Glutamatergic neuron (in vitro differentiated cells): ENCODE measurements around the gene PEX11G. TPM values are rescaled to one million over a fixed set of nuclear protein-coding genes. Genes with fewer than 3 reads are reported as not detected.

Experiments
- DNase-seq: peaks from one replicate; pipeline ENCODE4 v3.0.0; 2022
- H3K27ac Mint-ChIP-seq: one replicate; pipeline ENCODE4 v1.8.0; 2020; ENCODE audit warnings: mild to moderate bottlenecking, mixed read lengths, inconsistent platforms; ENCODE audit not compliant: unreplicated experiment
- H3K27me3 Mint-ChIP-seq: one replicate; pipeline ENCODE4 v1.8.0; 2020; ENCODE audit warnings: mild to moderate bottlenecking, moderate library complexity, mixed read lengths, inconsistent platforms; ENCODE audit not compliant: unreplicated experiment
- H3K36me3 Mint-ChIP-seq: one replicate; pipeline ENCODE4 v1.8.0; 2020; ENCODE audit warnings: mild to moderate bottlenecking, mixed read lengths, inconsistent platforms; ENCODE audit not compliant: unreplicated experiment
- H3K4me1 Mint-ChIP-seq: one replicate; pipeline ENCODE4 v1.8.0; 2020; ENCODE audit warnings: mild to moderate bottlenecking, low read depth, mixed read lengths, inconsistent platforms; ENCODE audit not compliant: unreplicated experiment
- H3K4me3 Mint-ChIP-seq: one replicate; pipeline ENCODE4 v1.8.0; 2020; ENCODE audit warnings: mild to moderate bottlenecking, mixed read lengths, inconsistent platforms; ENCODE audit not compliant: unreplicated experiment
- H3K9me3 Mint-ChIP-seq: one replicate; pipeline ENCODE4 v1.8.0; 2020; ENCODE audit warnings: mild to moderate bottlenecking, moderate library complexity, mixed read lengths, inconsistent platforms; ENCODE audit not compliant: unreplicated experiment
- total RNA-seq: library from RNA; stranded (reverse); fragmentation: NEBNext Ultra II Directional; extraction: Animal tissue kit (Norgen Biotek cat#: 25700); gene quantifications from one replicate; pipeline ENCODE4 v1.2.1, GENCODE V29; 2021; ENCODE audit not compliant: unreplicated experiment
- TF ChIP-seq, protein P1 (sequence below): fragments of 200-600 bp; sonication (generic); IDR thresholded peaks from one replicate; pipeline ENCODE4 v1.5.0; 2021; ENCODE audit not compliant: partially characterized antibody, unreplicated experiment

The PEX11G gene
- total RNA-seq, 1 donor from 2014 or later: 2.6 TPM

- DNase-seq: no peak
- Mint-ChIP-seq H3K27me3 (peaks cover 3% of the 10 kb centered on the region), H3K9me3 (peaks cover 4% of the 10 kb centered on the region), H3K4me3 (no peak overlapping the region), H3K27ac (no peak overlapping the region), H3K4me1 (peaks cover 11% of the 10 kb centered on the region), H3K36me3 (no peaks in the 10 kb centered on the region)
- TF ChIP-seq, protein P1, sequence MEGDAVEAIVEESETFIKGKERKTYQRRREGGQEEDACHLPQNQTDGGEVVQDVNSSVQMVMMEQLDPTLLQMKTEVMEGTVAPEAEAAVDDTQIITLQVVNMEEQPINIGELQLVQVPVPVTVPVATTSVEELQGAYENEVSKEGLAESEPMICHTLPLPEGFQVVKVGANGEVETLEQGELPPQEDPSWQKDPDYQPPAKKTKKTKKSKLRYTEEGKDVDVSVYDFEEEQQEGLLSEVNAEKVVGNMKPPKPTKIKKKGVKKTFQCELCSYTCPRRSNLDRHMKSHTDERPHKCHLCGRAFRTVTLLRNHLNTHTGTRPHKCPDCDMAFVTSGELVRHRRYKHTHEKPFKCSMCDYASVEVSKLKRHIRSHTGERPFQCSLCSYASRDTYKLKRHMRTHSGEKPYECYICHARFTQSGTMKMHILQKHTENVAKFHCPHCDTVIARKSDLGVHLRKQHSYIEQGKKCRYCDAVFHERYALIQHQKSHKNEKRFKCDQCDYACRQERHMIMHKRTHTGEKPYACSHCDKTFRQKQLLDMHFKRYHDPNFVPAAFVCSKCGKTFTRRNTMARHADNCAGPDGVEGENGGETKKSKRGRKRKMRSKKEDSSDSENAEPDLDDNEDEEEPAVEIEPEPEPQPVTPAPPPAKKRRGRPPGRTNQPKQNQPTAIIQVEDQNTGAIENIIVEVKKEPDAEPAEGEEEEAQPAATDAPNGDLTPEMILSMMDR: no peak
These were observed 5.1 kb downstream of the PEX11G start for GRCh38 chr19:7483720-7484201.

GRCh38 chr19:7482584-7483439 is 6.0 kb downstream of the PEX11G start:
- TF ChIP-seq, protein P1: no peak
- Mint-ChIP-seq H3K4me1 (peaks cover 11% of the 10 kb centered on the region), H3K4me3 (no peak overlapping the region), H3K9me3 (peaks cover 5% of the 10 kb centered on the region), H3K36me3 (no peaks in the 10 kb centered on the region), H3K27ac (no peak overlapping the region), H3K27me3 (peaks cover 2% of the 10 kb centered on the region)
- no peak for DNase-seq

DNA sequence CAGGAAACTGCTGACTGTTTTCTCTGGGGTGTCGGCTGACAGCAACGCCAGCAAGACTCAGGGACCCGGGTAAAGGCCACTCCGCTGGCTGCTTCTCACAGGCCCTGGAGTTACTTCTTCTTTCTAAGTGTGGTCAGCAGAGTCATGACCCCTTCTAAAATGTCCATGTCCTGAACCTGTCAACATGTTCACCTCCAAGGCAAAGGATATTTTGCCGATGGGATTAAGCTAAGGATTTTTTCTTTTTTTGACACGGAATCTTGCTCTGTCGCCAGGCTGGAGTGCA is 7.9 kb downstream of the PEX11G start:
- peaks cover 7% of the 10 kb centered on the region for H3K9me3 Mint-ChIP-seq
- H3K4me1 Mint-ChIP-seq: peaks cover 11% of the 10 kb centered on the region
- no peaks in the 10 kb centered on the region for H3K36me3 Mint-ChIP-seq
- H3K4me3 Mint-ChIP-seq: no peak overlapping the region
- H3K27ac Mint-ChIP-seq: no peak overlapping the region
- TF ChIP-seq, protein P1: no peak
- no peak for DNase-seq
- no peaks in the 10 kb centered on the region for H3K27me3 Mint-ChIP-seq

DNA sequence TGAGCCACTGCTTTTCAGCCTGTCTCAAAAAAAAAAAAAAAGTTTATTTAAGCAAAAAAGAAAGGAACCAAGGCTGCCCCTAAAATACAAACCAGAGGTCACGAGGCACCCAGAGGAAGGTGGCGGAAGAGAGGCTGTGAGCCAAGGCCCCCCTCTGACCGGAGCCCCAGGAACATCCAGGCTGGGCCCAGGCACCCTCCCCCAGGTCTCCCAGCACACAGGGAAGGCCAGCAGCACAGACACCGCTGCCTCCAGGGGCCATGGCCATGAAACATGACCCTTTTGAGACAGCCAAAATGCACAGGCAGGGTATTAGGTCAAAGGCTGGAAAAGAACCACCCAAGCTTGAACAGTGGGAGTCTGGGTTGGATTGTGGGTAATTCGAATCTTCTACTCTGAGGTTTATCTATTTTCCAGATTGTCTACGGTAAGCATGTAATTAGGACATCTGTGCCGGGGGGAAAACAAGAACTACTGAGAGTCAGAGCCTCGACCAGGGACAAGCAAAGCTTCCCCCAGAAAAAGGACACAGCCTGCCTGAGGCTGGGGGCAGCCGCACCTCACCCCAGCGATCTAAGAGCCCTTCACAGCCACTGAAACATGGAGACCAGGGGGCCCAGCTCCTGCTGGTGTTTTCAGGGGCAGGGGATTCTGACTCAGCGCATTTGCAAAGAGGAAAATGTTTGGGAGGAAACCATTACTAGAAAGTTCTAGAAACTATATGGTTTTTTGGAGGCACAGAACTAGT is 8.4 kb downstream of the PEX11G start:
- DNase-seq: no peak
- TF ChIP-seq, protein P1: no peak
- Mint-ChIP-seq H3K9me3 (peaks cover 7% of the 10 kb centered on the region), H3K4me1 (peaks cover 11% of the 10 kb centered on the region), H3K36me3 (no peaks in the 10 kb centered on the region), H3K27ac (peak overlapping the region; percentile 6), H3K27me3 (no peaks in the 10 kb centered on the region), H3K4me3 (no peak overlapping the region)

DNA sequence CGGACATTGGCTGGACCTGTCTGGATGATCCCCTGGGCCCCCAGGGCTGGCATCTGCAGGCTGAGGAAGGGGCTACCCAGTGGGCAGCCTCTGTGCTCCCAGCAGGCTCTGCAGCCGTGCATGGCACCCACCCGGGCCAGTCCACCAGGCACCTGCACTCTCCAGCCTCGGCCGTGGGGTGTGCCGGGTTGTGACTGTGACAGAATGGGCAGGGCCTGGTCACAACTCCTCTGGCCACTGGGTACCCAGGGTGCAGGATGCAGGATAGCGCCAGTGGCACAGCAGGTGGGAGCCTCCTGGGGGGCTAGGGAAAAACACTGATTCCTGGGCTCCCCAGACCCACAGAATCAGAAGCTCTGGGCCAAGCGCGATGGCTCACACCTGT is 10.0 kb downstream of the PEX11G start:
- peaks cover 5% of the 10 kb centered on the region for H3K9me3 Mint-ChIP-seq
- H3K36me3 Mint-ChIP-seq: no peaks in the 10 kb centered on the region
- peaks cover under 1% of the 10 kb centered on the region for H3K27me3 Mint-ChIP-seq
- TF ChIP-seq, protein P1: no peak
- no peak overlapping the region for H3K27ac Mint-ChIP-seq
- peaks cover 11% of the 10 kb centered on the region for H3K4me1 Mint-ChIP-seq
- DNase-seq: no peak
- H3K4me3 Mint-ChIP-seq: no peak overlapping the region
